Activated gamma-delta T cell treated with Interleukin-2 at 50 U/mL for 16 hours (primary cell): ENCODE results near the gene LRCOL1.
A peak's percentile ranks its signal among the peaks of the same experiment; 100 is the strongest.
"Not testable (repeated sequence)": the region's sequence is repeated elsewhere in the genome, so short reads cannot be mapped to it uniquely, and the experiment has no call there.

Experiments used
- DNase-seq: peaks from one replicate; pipeline ENCODE4 v3.0.0-alpha.2; 2020

LRCOL1 gene

GRCh38 chr12:132600048-132601032 is 10.0 kb downstream of the LRCOL1 start:
- DNase-seq, result peak; percentile 19

DNA sequence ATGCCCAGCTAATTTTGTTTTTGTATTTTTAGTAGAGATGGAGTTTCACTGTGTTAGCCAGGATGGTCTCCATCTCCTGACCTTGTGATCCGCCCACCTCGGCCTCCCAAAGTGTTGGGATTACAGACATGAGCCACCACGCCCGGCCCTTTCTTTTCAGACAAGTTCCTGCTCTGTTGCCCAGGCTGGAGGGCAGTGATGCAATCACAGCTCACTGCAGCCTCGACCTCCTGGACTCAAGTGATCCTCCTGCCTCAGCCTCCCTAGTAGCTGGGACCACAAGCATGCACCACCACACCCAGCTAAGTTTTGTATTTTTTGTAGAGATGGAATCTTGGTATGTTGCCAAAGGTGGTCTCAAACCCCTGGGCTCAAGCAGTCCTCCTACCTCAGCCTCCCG is 10.9 kb downstream of the LRCOL1 start:
- not testable (repeated sequence) for DNase-seq

DNA sequence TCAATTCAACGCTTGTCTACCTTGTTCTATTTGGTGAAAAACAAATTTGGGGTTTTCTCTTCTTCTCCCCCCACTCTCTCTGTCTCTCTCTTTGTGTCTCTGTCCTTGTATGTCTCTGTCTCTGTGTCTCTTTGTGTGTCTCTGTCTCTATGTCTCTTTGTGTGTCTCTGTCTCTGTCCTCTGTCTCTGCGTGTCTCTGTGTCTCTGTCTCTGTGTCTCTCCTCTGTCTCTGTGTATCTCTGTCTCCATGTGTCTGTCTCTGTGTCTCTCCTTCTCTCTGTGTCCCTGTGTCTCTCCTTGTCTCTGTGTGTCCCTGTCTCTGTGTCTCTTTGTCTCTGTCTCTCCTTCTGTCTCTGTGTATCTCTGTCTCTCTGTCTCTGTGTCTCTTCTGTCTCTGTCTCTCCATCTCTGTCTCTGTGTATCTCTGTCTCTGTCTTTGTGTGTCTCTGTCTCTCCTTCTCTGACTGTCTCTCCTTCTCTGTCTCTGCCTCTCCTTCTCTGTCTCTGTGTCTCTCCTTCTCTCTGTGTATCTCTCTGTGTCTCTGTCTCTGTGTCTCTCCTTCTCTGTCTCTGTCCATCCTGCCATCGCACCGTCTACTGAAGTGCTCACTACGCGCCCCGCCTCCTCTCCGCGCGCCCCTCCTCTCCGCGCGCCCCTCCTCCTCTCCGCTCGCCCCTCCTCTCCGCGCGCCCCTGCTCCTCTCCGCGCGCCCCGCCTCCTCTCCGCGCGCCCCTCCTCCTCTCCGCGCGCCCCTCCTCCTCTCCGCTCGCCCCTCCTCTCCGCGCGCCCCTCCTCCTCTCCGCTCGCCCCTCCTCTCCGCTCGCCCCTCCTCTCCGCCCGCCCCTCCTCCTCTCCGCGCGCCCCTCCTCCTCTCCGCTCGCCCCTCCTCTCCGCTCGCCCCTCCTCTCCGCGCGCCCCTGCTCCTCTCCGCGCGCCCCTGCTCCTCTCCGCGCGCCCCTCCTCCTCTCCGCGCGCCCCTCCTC is 12.8 kb downstream of the LRCOL1 start:
- DNase-seq, result no peak

GRCh38 chr12:132596016-132596415 is 14.4 kb downstream of the LRCOL1 start:
- no peak for DNase-seq

- no peak for DNase-seq
These were observed 15.2 kb downstream of the LRCOL1 start for GRCh38 chr12:132595183-132595582.

DNA sequence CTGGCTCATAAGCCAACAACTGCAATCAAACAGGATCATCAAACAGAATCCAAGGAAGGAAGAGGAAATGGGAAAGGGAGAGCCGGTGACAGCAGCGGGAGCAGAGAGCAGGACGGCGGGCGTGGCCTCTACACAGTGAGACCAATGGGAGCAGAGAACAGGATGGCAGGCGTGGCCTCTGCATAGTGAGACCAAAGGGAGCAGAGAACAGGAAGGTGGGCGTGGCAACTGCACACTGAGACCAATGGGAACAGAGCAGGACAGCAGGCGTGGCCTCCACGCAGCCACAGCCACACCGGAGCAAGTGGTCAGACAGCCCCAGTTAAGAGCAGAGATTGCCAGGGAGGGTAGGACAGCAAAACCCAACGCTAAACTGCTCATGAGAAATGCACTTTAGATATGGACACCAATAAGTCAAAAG is 16.4 kb downstream of the LRCOL1 start:
- no peak for DNase-seq

- no peak for DNase-seq
These were observed 16.9 kb downstream of the LRCOL1 start for GRCh38 chr12:132593521-132593920.

DNA sequence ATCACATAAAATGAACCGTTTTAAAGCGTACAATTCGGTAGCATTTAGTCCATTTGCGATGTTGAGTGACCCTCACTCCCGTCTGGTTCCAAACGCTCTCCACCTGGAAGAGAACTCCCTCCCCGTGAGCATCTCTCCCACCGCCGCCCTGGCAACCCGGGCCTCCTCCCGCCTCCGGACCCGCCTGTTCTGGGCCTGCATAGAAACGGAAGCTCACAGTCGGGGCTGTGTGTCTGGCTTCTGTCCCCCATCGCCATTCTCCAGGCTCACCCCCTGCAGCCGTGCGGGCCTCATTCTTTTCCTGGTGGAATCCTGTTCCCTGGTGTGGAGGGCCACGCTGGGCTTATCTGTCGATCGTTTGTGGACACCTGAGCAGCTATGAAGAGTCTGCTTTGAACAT is 17.3 kb downstream of the LRCOL1 start:
- no peak for DNase-seq

DNA sequence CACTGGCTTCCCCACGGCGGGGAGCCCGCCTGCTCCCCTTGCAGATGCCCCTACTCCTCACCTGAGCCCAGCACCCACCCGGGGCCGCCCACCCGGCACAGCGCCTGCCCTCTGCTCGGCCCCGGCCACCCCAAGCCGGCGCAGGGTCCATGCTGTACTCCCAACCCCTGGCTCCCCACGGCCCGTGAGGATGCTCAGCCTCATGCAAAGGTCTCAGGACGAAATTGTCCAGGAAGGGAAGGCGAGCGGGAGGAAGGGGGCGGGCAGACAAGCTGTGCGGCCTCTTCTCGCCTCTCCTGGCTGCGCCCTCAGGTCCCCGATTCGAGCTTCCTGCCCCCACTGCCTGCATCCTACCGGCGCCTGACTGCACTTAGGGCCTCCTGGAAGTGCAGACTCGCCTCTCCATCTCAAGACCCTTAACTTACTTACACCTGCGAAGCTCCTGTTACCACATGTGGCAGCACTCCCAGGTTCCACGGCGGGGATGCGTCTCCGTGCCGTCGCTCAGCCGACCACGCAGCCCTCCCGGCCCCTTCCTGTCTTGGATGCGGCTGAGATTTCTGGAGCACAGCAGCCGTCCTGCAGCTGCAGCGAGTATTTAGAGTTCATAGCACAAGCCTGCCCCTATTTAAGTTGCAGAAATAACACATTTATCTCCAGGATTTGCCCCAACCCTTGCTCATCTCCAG is 18.0 kb downstream of the LRCOL1 start:
- DNase-seq, result no peak

GRCh38 chr12:132591107-132591935 is 19.1 kb downstream of the LRCOL1 start:
- no peak for DNase-seq

GRCh38 chr12:132588821-132589669 is 21.3 kb downstream of the LRCOL1 start:
- DNase-seq, result no peak

DNA sequence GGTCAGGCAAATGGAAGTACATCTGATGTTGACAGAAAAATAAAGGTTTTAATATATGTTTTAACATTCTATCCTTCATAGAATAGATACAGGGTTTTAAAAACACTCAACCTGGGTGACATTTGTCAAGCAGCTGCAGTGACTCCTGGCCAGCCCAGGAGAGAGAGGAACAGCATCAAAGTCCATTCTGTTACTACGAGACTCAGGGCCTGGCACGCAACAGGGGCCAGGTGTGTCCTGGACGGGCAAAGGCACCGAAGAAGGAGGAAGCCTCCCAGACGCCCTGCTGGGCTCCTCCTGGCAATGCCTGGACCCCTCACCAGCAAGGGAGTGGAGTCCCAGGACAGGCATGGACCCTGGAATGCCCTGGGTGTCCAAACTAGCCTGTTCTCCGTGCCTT is 22.1 kb downstream of the LRCOL1 start:
- DNase-seq, result no peak

GRCh38 chr12:132587781-132588180 is 22.6 kb downstream of the LRCOL1 start:
- DNase-seq, result no peak

- DNase-seq, result no peak
These were observed 23.5 kb downstream of the LRCOL1 start for GRCh38 chr12:132586929-132587328.

DNA sequence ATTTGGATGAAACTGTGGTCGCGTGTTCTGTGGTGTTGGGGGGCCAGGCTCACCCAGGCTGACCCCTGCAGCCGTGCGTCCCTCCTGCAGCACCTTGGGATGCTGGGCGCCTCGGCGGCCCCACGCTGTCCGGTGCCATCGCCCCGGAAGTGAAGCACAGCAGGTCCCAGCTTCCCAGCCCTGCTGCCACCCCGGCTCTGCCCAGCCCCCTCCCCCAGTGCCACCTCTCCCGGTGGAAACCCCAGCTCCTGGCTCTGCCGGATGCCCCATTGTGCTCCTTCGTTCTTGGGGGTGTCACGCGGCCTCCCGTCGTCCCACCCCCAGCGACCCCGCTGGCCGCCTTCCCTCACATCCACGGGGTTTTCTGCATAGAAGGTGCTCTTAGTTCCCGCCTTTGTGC is 25.2 kb downstream of the LRCOL1 start:
- DNase-seq, result no peak

GRCh38 chr12:132584429-132584828 is 26.0 kb downstream of the LRCOL1 start:
- no peak for DNase-seq

DNA sequence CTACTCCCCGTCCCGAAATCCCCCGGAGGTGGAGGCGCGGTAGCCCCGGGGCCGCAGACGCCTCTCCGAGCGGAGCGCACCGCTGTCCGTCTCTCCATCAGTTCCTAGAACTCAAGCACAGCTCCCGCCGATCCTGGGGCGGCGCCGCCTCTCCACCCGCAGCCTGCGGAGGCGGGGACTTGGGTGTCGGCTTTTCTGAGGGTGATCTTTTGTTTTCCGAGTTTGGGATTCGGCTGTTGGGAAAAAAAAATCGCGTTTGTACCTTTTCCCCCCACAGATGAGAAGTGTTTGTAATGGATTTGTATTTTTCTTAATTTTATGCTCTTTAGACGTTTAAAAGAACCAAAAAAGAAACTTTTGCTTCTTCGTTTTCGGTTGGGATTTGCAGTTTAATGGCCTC is 26.6 kb downstream of the LRCOL1 start:
- no peak for DNase-seq

DNA sequence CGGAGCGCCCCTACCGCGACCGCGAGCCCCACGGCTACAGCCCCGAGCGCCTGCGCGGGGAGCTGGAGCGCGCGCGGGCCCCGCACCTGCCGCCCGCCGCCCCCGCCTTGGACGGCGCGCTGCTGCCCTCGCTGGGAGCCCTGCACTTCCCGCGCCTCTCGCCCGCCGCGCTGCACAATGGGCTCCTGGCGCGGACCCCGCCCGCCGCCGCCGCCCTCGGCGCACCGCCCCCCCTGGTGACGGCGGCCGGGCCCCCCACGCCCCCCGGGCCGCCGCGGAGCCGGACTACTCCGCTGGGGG is 27.0 kb downstream of the LRCOL1 start:
- no peak for DNase-seq

- no peak for DNase-seq
These were observed 27.6 kb downstream of the LRCOL1 start for GRCh38 chr12:132582582-132583410.

GRCh38 chr12:132582058-132582420 is 28.3 kb downstream of the LRCOL1 start:
- no peak for DNase-seq
